Calu3 (cell line): ENCODE data around the gene RAB17. TPM values are rescaled to one million over a fixed set of nuclear protein-coding genes. Genes with fewer than 3 reads are reported as not detected.

Source experiments
- BruUV-seq: library from RNA; stranded (reverse); fragments of 400-500 nt; replicated peaks from 2 replicates; lab custom pipeline; 2021; lab: Mats Ljungman, UMichigan
- CTCF ChIA-PET: fragments of 300-600 bp; sonication (Branson Sonifier 250); formaldehyde crosslinking; loops from one replicate; lab custom pipeline; 2022; ENCODE audit warnings: antibody characterized with exemption; lab: Charles Lee
- DNase-seq: peaks from one replicate; pipeline ENCODE4 v3.0.0; 2022
- H3K27ac Mint-ChIP-seq: one replicate; pipeline ENCODE4 v1.8.0; 2022; ENCODE audit warnings: mixed read lengths; ENCODE audit not compliant: unreplicated experiment
- H3K27me3 Mint-ChIP-seq: one replicate; pipeline ENCODE4 v1.8.0; 2022; ENCODE audit warnings: mixed read lengths; ENCODE audit not compliant: unreplicated experiment
- H3K36me3 Mint-ChIP-seq: one replicate; pipeline ENCODE4 v1.8.0; 2022; ENCODE audit warnings: mild to moderate bottlenecking, moderate library complexity, mixed read lengths; ENCODE audit not compliant: insufficient read depth, unreplicated experiment
- H3K4me1 Mint-ChIP-seq: one replicate; pipeline ENCODE4 v1.8.0; 2022; ENCODE audit warnings: mild to moderate bottlenecking, low read depth, mixed read lengths; ENCODE audit not compliant: unreplicated experiment
- H3K4me3 Mint-ChIP-seq: one replicate; pipeline ENCODE4 v1.8.0; 2022; ENCODE audit warnings: mild to moderate bottlenecking, low read depth, moderate library complexity, mixed read lengths; ENCODE audit not compliant: unreplicated experiment
- H3K9me3 Mint-ChIP-seq: one replicate; pipeline ENCODE4 v1.8.0; 2022; ENCODE audit warnings: low read depth, mixed read lengths; ENCODE audit not compliant: unreplicated experiment
- CTCF ChIP-seq: fragments of 200-600 bp; IDR thresholded peaks from one replicate; pipeline ENCODE4 v1.8.0; 2022; ENCODE audit warnings: antibody characterized with exemption; ENCODE audit not compliant: unreplicated experiment
- intact Hi-C: fragments of 100-400 bp; cut with micrococcal nuclease; formaldehyde crosslinking; loops from one replicate; pipeline ENCODE4 v1.10.0; 2022; ENCODE audit not compliant: unreplicated experiment
- total RNA-seq: library from RNA; stranded (reverse); gene quantifications from 2 replicates; pipeline ENCODE4 v1.2.3, GENCODE V29; 2022

RAB17 gene
- total RNA-seq, 1 experiment from 2014 or later, result 33.3 TPM

GRCh38 chr2:237524631-237525030 is 65.9 kb downstream of the RAB17 start:
- Mint-ChIP-seq H3K27ac (no peak overlapping the region), H3K4me1 (no peaks in the 10 kb centered on the region), H3K9me3 (no peaks in the 10 kb centered on the region), H3K4me3 (no peak overlapping the region), H3K36me3 (peaks cover 5% of the 10 kb centered on the region), H3K27me3 (no peaks in the 10 kb centered on the region)
- CTCF ChIA-PET, result no interaction called here
- DNase-seq, result no peak
- no peak for TF ChIP-seq CTCF
- intact Hi-C loops, result no loop called here
- BruUV-seq, result no TSS peak

Other genes starting within 250 kb of the RAB17 start
- gene COL6A3, start 176.6 kb downstream of the RAB17 start, total RNA-seq, result 0.07 TPM in 1 of 2 replicates, not detected in the other
- 39.8 and 47.2 TPM in 2 replicates for gene MLPH, start 103.5 kb downstream of the RAB17 start, total RNA-seq
- gene PRLH, start 24.2 kb downstream of the RAB17 start, total RNA-seq, result not detected in 2 replicates
- gene LRRFIP1, start 36.9 kb upstream of the RAB17 start, total RNA-seq, result 152 and 161 TPM in 2 replicates
- gene RBM44, start 208.0 kb upstream of the RAB17 start, total RNA-seq, result 0.56 and 1.0 TPM in 2 replicates